Spleen (tissue), 11 donors: ENCODE data around the gene ABI3BP. TPM values are rescaled to one million over a fixed set of nuclear protein-coding genes. Genes with fewer than 3 reads are reported as not detected.

Experiments used
- DNase-seq: peaks from one replicate; pipeline ENCODE4 v3.0.0-alpha.2; 2020
- H3K27ac ChIP-seq, 8 donors: fragments of 200-600 bp; sonication (generic) in 7 of 8; 1 replicate in 4 of 8; 2 replicates in 4 of 8; pipeline versions ENCODE4 v1.5.0 to v1.8.0; 2016 to 2021; ENCODE audit warnings: inconsistent platforms in 4 of 8, mild to moderate bottlenecking in 4 of 8, moderate library complexity in 1 of 8
- H3K27me3 ChIP-seq, 7 donors: fragments of 200-600 bp; sonication (generic) in 6 of 7; replicated peaks in 1 of 7; 1 replicate in 4 of 7; 2 replicates in 3 of 7; pipeline versions ENCODE4 v1.5.0 to v1.8.0; 2016 to 2021; ENCODE audit warnings: inconsistent platforms in 3 of 7, mild to moderate bottlenecking in 1 of 7
- H3K36me3 ChIP-seq, 6 donors: fragments of 200-600 bp; sonication (generic) in 5 of 6; 1 replicate in 4 of 6; 2 replicates in 2 of 6; pipeline versions ENCODE4 v1.5.0 to v1.8.0; 2016 to 2021; ENCODE audit warnings: inconsistent platforms in 2 of 6
- H3K4me1 ChIP-seq, 6 donors: fragments of 200-600 bp; sonication (generic) in 5 of 6; 1 replicate in 3 of 6; 2 replicates in 3 of 6; pipeline versions ENCODE4 v1.5.0 to v1.8.0; 2016 to 2021; ENCODE audit warnings: inconsistent platforms in 3 of 6
- H3K4me3 ChIP-seq, 8 donors: fragments of 200-600 bp; sonication (generic) in 7 of 8; 1 replicate in 4 of 8; 2 replicates in 4 of 8; pipeline versions ENCODE4 v1.5.0 to v1.8.0; 2016 to 2021; ENCODE audit warnings: inconsistent platforms in 4 of 8, mild to moderate bottlenecking in 4 of 8, moderate library complexity in 2 of 8
- H3K9me3 ChIP-seq, 8 donors: fragments of 200-600 bp; sonication (generic) in 7 of 8; 1 replicate in 4 of 8; 2 replicates in 4 of 8; pipeline versions ENCODE4 v1.5.0 to v1.8.0; 2016 to 2021; ENCODE audit warnings: inconsistent platforms in 4 of 8
- POLR2A ChIP-seq, 3 donors: fragments of 450-650 bp; IDR thresholded peaks; one replicate each; pipeline ENCODE4 v1.5.1; 2017; ENCODE audit warnings: antibody characterized with exemption in 3 of 3, mild to moderate bottlenecking in 1 of 3
- POLR2AphosphoS5 ChIP-seq, 3 donors: sonication (generic); formaldehyde crosslinking; IDR thresholded peaks; one replicate each; pipeline ENCODE4 v1.5.1; 2017; ENCODE audit warnings: antibody characterized with exemption in 3 of 3
- WGBS, 5 donors: extraction: QIAGEN DNeasy Blood & Tissue Kit in 3 of 5; methylation state at CpG; one replicate each; pipeline versions ENCODE4 v1.1.5 to v1.1.7; 2013 to 2018; 5-methylcytosine and 5-hydroxymethylcytosine counted together
- intact Hi-C: fragments of 100-400 bp; cut with DNase I; formaldehyde crosslinking; loops from one replicate; pipeline ENCODE4 v1.15.0; 2023; ENCODE audit warnings: low total_unique reads
- polyA plus RNA-seq, 3 donors: library from polyadenylated mRNA; stranded (reverse); fragments of 200-250 nt; gene quantifications; one replicate each; pipeline ENCODE4 v1.2.1, GENCODE V29; 2013
- total RNA-seq, 7 donors: library from RNA; depleted of rRNA in 3 of 7; stranded (reverse); fragments of >200 nt in 3 of 7; fragmentation: NEBNext Ultra II Directional in 4 of 7; extraction: Animal tissue kit (Norgen Biotek cat#: 25700) in 4 of 7; gene quantifications; one replicate each; pipeline versions ENCODE4 v1.1.0 to v1.2.1, GENCODE V29; 2016 to 2021
- TF ChIP-seq, protein P1 (sequence below), 11 experiments: fragments of 200-600 bp in 7 of 11; fragments of 450-650 bp in 4 of 11; sonication (generic) in 4 of 11; IDR thresholded peaks in 8 of 11; conservative IDR thresholded peaks in 3 of 11; 1 replicate in 7 of 11; 2 replicates in 4 of 11; pipeline versions ENCODE4 v1.4.0 to v1.8.0; 2016 to 2021; ENCODE audit warnings: antibody characterized with exemption in 11 of 11, inconsistent platforms in 4 of 11, mild to moderate bottlenecking in 1 of 11
- donor health status: healthy with polysubstance abuse.
- donor health status: DM: no; HTN: no; CAD: no; lungs with moderate emphysema.
- donor health status: DM: no; HTN: no; CAD: no.
- donor health status: Bipolar disorder and iron deficiency.
- donor health status: healthy.
- donor health status: DM: no; HTN: no; CAD: no.
- donor health status: DM: yes; HTN: yes; CAD: no.

The ABI3BP gene
- total and polyA plus RNA-seq, 10 donors, result 4.2 to 29.9 (median 16.3) TPM

DNA sequence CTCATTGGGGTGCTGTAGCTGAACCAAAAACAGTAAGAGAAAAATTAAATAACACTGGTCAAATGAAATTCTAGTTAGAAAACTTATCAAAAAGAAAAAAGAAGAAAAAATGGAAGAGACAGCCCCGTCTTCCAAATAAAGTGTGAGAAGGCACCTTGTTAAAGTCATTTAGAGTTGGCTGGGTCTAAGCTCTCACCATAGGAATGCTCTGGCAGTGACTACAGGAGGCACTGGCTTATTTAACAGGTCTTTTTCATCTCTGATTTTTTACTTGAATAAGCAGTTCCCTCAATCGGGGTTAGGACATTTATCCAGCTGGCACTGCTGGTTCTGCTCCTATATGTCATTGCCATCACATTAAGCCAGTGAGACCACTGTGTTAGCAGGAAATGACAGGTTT lies 1.6 kb upstream of the ABI3BP start:
- 58 to 81% (median 72%) methylated on average over 2 of the region's 2 CpGs for WGBS, 5 donors
- Histone ChIP-seq H3K36me3 (no peaks in the 10 kb centered on the region), H3K27ac (no peak overlapping the region), H3K4me1 (peaks cover 0 to 10% (median 0%) of the 10 kb centered on the region in 6 donors), H3K4me3 (no peak overlapping the region), H3K27me3 (no peaks in the 10 kb centered on the region), H3K9me3 (no peaks in the 10 kb centered on the region)
- DNase-seq, result no peak
- intact Hi-C loops, result no loop called here
- TF ChIP-seq, protein P1, sequence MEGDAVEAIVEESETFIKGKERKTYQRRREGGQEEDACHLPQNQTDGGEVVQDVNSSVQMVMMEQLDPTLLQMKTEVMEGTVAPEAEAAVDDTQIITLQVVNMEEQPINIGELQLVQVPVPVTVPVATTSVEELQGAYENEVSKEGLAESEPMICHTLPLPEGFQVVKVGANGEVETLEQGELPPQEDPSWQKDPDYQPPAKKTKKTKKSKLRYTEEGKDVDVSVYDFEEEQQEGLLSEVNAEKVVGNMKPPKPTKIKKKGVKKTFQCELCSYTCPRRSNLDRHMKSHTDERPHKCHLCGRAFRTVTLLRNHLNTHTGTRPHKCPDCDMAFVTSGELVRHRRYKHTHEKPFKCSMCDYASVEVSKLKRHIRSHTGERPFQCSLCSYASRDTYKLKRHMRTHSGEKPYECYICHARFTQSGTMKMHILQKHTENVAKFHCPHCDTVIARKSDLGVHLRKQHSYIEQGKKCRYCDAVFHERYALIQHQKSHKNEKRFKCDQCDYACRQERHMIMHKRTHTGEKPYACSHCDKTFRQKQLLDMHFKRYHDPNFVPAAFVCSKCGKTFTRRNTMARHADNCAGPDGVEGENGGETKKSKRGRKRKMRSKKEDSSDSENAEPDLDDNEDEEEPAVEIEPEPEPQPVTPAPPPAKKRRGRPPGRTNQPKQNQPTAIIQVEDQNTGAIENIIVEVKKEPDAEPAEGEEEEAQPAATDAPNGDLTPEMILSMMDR (IDR thresholded peaks at IDR 0.05 in 8 of 11, conservative IDR thresholded peaks at IDR 0.05 in 3 of 11), result no peak
- no peak for TF ChIP-seq POLR2AphosphoS5 (IDR thresholded peaks at IDR 0.05)
- TF ChIP-seq POLR2A (IDR thresholded peaks at IDR 0.05), result no peak

DNA sequence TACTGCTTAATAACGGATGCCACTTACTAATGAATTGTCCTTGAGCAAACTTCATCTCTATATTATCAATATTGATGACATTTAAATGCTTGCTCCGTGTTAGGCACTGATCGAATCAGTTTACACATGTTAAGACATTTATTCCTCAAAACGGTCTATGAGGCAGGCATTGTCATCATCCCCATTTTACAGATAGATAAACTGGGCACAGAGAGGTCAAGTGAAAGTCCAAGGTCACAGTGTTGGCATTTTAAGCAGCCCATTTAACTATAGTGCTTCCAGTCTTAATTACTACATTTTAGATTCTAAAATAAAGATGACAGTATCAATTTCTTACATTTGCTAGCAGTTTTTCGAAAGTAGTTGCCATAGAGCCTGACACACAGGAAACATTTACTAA lies 966 bp upstream of the ABI3BP start:
- TF ChIP-seq, protein P1 (IDR thresholded peaks at IDR 0.05 in 8 of 11, conservative IDR thresholded peaks at IDR 0.05 in 3 of 11), result no peak
- TF ChIP-seq POLR2A (IDR thresholded peaks at IDR 0.05), result no peak
- no peak overlapping the region for H3K27ac ChIP-seq
- peaks cover 0 to 10% (median 0%) of the 10 kb centered on the region in 6 donors for H3K4me1 ChIP-seq
- DNase-seq, result no peak
- no peaks in the 10 kb centered on the region for H3K9me3 ChIP-seq
- intact Hi-C loops, result no loop called here
- no peaks in the 10 kb centered on the region for H3K36me3 ChIP-seq
- no peak overlapping the region for H3K4me3 ChIP-seq
- 64 to 87% (median 80%) methylated on average over 5 of the region's 5 CpGs for WGBS, 5 donors
- no peaks in the 10 kb centered on the region for H3K27me3 ChIP-seq

DNA sequence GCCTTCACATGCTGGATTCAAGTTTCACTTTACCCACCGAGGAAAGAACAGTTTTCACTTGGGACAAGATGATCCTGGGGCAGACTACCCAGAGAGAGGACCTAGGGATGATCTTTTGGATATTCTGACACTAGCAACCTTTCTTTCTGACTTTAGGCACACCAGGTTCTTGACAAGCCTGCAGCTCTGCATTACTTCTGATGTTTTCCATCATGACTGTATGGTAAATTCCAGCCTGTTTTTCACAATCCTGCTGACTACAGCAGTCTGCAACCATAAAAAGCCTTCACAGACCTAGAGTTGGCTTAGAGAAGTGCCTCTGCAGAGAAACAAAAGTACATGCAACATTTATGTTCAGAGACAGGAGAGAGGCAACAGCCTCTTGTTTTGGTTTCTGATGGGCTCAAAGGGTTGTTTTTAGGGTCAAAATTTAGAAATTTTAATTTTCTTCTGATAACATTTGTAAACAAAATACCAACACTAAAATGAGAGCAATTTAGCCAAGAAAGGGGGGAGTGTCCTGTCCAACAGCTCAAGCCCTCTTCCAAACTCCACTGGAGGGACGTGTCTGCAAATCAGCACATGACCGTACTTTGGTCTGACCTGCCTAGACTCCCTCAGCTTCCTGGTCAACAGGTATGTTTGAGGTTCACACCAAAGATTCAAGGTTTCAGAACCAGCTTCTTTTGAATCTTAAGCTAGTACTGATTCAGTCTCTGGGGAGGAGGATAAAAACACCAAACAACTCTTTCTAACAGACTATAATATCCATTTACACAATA lies 799 bp downstream of the ABI3BP start:
- intact Hi-C loops, result no loop called here
- Histone ChIP-seq H3K27me3 (no peaks in the 10 kb centered on the region), H3K9me3 (no peaks in the 10 kb centered on the region), H3K36me3 (no peaks in the 10 kb centered on the region), H3K27ac (peak overlapping the region in 6 of 8 donors; percentile 2 to 70 (median 42)), H3K4me3 (peak overlapping the region in 7 of 8 donors; percentile 14 to 60 (median 25)), H3K4me1 (peaks cover 0 to 10% (median 0%) of the 10 kb centered on the region in 6 donors)
- DNase-seq, result no peak
- TF ChIP-seq POLR2A (IDR thresholded peaks at IDR 0.05) (no peak), POLR2AphosphoS5 (IDR thresholded peaks at IDR 0.05) (no peak)
- TF ChIP-seq, protein P1 (IDR thresholded peaks at IDR 0.05 in 8 of 11, conservative IDR thresholded peaks at IDR 0.05 in 3 of 11), result no peak
- 38 to 59% (median 44%) methylated on average over 3 of the region's 3 CpGs for WGBS, 5 donors

DNA sequence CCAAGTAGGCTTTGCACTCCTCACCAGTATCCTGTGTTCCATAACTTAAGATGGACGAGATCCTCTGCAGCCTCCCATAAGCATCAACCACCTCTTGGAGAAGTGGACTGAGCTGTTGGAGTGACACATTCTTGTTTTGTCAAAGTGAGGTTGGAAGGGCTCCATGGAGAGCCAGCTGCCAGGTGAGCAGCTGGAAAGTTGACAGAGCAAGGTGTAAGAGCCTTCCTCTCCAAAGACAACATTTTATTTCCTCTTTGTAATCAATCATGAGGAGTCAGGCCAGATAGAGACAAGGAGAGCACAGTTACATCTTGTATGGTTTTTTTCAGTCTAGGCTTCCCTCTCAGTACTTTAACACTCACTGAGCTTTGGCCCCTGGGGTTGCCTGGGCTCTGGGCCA lies 5.1 kb downstream of the ABI3BP start:
- Histone ChIP-seq H3K27ac (no peak overlapping the region), H3K36me3 (no peaks in the 10 kb centered on the region), H3K9me3 (no peaks in the 10 kb centered on the region), H3K4me1 (peaks cover 0 to 7% (median under 1%) of the 10 kb centered on the region in 6 donors), H3K4me3 (no peak overlapping the region), H3K27me3 (no peaks in the 10 kb centered on the region)
- intact Hi-C loops, result no loop called here
- WGBS, 5 donors, result 52 to 83% (median 72%) methylated on average over 1 of the region's 1 CpG
- no peak for DNase-seq
- no peak for TF ChIP-seq POLR2AphosphoS5 (IDR thresholded peaks at IDR 0.05)
